Testis (tissue), 3 donors: ENCODE results near the gene HFM1. TPM values are rescaled to one million over a fixed set of nuclear protein-coding genes. Genes with fewer than 3 reads are reported as not detected.
"Not testable (repeated sequence)": the region's sequence is repeated elsewhere in the genome, so short reads cannot be mapped to it uniquely, and the experiment has no call there.

Experiments
- DNase-seq: peaks from one replicate; pipeline ENCODE4 v3.0.0-alpha.2; 2019
- H3K27ac ChIP-seq, 2 donors: fragments of 200-600 bp; sonication (generic); one replicate each; pipeline ENCODE4 v1.5.1; 2019
- H3K27me3 ChIP-seq: fragments of 200-600 bp; sonication (generic); one replicate; pipeline ENCODE4 v1.5.1; 2019
- H3K36me3 ChIP-seq: fragments of 200-600 bp; sonication (generic); one replicate; pipeline ENCODE4 v1.5.1; 2017; ENCODE audit warnings: low read depth; ENCODE audit errors: missing control alignments
- H3K4me1 ChIP-seq: fragments of 200-600 bp; sonication (generic); one replicate; pipeline ENCODE4 v1.5.1; 2019
- H3K4me3 ChIP-seq, 2 donors: fragments of 200-600 bp; sonication (generic); one replicate each; pipeline ENCODE4 v1.5.1; 2017 to 2019
- H3K9me3 ChIP-seq: fragments of 200-600 bp; sonication (generic); one replicate; pipeline ENCODE4 v1.5.1; 2017
- CTCF ChIP-seq, 3 experiments: fragments of 450-650 bp in 2 of 3; fragments of 200-600 bp in 1 of 3; sonication (generic) in 1 of 3; IDR thresholded peaks; one replicate each; pipeline ENCODE4 v1.5.1; 2016 to 2019; ENCODE audit warnings: antibody characterized with exemption in 3 of 3, mild to moderate bottlenecking in 2 of 3, moderate library complexity in 1 of 3
- POLR2A ChIP-seq: fragments of 450-650 bp; IDR thresholded peaks from one replicate; pipeline ENCODE4 v1.6.1; 2017; ENCODE audit warnings: antibody characterized with exemption, mild to moderate bottlenecking, moderate library complexity
- WGBS, 2 donors: methylation state at CpG; one replicate each; pipeline ENCODE4 v1.1.5; 2018; 5-methylcytosine and 5-hydroxymethylcytosine counted together
- intact Hi-C: fragments of 100-400 bp; cut with DNase I; formaldehyde crosslinking; loops from one replicate; pipeline ENCODE4 v1.15.1; 2023; ENCODE audit warnings: low total_unique reads
- polyA plus RNA-seq: library from polyadenylated mRNA; stranded (reverse); fragments of 350-450 nt; fragmentation: Illumina TruSeq; extraction: RNeasy Lipid Tissue Mini Kit (QIAGEN cat#74804); gene quantifications from one replicate; pipeline ENCODE4 v1.2.3, GENCODE V29; 2014; ENCODE audit warnings: low read depth, low replicate concordance; ENCODE audit not compliant: insufficient read depth
- total RNA-seq, 2 donors: library from RNA; depleted of rRNA; stranded (reverse); fragments of >200 nt; gene quantifications; one replicate each; pipeline ENCODE4 v1.2.3, GENCODE V29; 2016

Gene HFM1
- total and polyA plus RNA-seq, 3 donors from 2014 or later = 12.6 to 27.1 (median 20.5) TPM

GRCh38 chr1:91286259-91286961 is 118.2 kb downstream of the HFM1 start:
- H3K4me3 ChIP-seq, H3K27ac ChIP-seq, intact Hi-C loops, H3K27me3 ChIP-seq, H3K4me1 ChIP-seq, DNase-seq, H3K9me3 ChIP-seq, H3K36me3 ChIP-seq: not testable (repeated sequence)
- 97 to 98% methylated on average over 19 of the region's 19 CpGs for WGBS, 2 donors

GRCh38 chr1:91283421-91283726 is 121.3 kb downstream of the HFM1 start:
- no peaks in the 10 kb centered on the region for H3K27me3 ChIP-seq
- intact Hi-C loops = no loop called here
- H3K36me3 ChIP-seq = no peaks in the 10 kb centered on the region
- no peak for TF ChIP-seq POLR2A
- no peak for TF ChIP-seq CTCF (IDR thresholded peaks at IDR 0.05)
- no peak for DNase-seq
- H3K9me3 ChIP-seq = no peaks in the 10 kb centered on the region
- no peak overlapping the region for H3K4me3 ChIP-seq
- H3K4me1 ChIP-seq = no peaks in the 10 kb centered on the region
- H3K27ac ChIP-seq = no peak overlapping the region
- WGBS, 2 donors = 93 to 95% methylated on average over 2 of the region's 2 CpGs

GRCh38 chr1:91282695-91283420 is 121.8 kb downstream of the HFM1 start:
- Histone ChIP-seq H3K27ac (no peak overlapping the region), H3K4me3 (no peak overlapping the region), H3K36me3 (no peaks in the 10 kb centered on the region), H3K4me1 (no peaks in the 10 kb centered on the region), H3K27me3 (no peaks in the 10 kb centered on the region), H3K9me3 (no peaks in the 10 kb centered on the region)
- peak; percentile 85 for DNase-seq
- 37 to 52% methylated on average over 6 of the region's 6 CpGs for WGBS, 2 donors
- TF ChIP-seq POLR2A = no peak
- TF ChIP-seq CTCF (IDR thresholded peaks at IDR 0.05) = peak; percentile 80 to 90 (median 85)
- intact Hi-C loops = no loop called here

- no peak overlapping the region for H3K4me3 ChIP-seq
- no peaks in the 10 kb centered on the region for H3K9me3 ChIP-seq
- intact Hi-C loops = no loop called here
- no peaks in the 10 kb centered on the region for H3K27me3 ChIP-seq
- 68 to 75% methylated on average over 6 of the region's 6 CpGs for WGBS, 2 donors
- H3K27ac ChIP-seq = no peak overlapping the region
- no peak for DNase-seq
- H3K4me1 ChIP-seq = no peaks in the 10 kb centered on the region
- no peaks in the 10 kb centered on the region for H3K36me3 ChIP-seq
- no peak for TF ChIP-seq CTCF (IDR thresholded peaks at IDR 0.05)
- no peak for TF ChIP-seq POLR2A
Observed at GRCh38 chr1:91281782-91282181, 122.9 kb downstream of the HFM1 start.

- H3K9me3 ChIP-seq = no peaks in the 10 kb centered on the region
- WGBS, 2 donors = 81 to 86% methylated on average over 1 of the region's 1 CpG
- intact Hi-C loops = no loop called here
- TF ChIP-seq POLR2A (no peak), CTCF (IDR thresholded peaks at IDR 0.05) (peak in 1 of 3 experiments; percentile 36)
- H3K27ac ChIP-seq = no peak overlapping the region
- H3K36me3 ChIP-seq = no peaks in the 10 kb centered on the region
- no peak overlapping the region for H3K4me3 ChIP-seq
- H3K27me3 ChIP-seq = no peaks in the 10 kb centered on the region
- H3K4me1 ChIP-seq = no peaks in the 10 kb centered on the region
- no peak for DNase-seq
Observed at GRCh38 chr1:91278754-91279153, 125.9 kb downstream of the HFM1 start.
